Measurements from ENCODE around the gene RABGAP1.

DNA sequence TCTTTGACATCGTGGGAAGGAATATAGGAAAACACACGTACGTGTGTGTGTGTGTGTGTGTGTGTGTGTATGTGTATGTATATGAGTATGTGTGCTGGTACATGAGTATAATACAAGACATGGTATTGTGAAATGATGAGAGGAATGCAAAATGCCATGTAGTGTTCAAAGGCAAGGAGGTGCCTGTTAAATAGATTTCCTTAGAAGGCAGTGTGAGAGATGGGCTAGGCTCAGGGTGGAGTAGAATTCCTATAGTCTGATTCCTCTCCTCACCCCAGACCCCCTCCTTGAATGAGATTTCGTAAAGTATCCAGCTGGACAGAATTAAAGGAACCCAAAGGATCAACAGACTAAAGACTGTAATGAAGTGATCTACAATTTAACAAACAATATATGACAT, 103.8 kb downstream of the RABGAP1 start:
- no peak for TF ChIP-seq SUZ12 (IDR thresholded peaks at IDR 0.05)
- TF ChIP-seq FOXM1 (IDR thresholded peaks at IDR 0.05; ENCODE audit: borderline replicate concordance) = no peak
